Stomach (tissue), 4 donors: ENCODE results near the gene ARRDC4.

Source experiments
- EP300 ChIP-seq: sonication (generic); formaldehyde crosslinking; IDR thresholded peaks from one replicate; pipeline ENCODE4 v1.6.1; 2017; ENCODE audit warnings: antibody characterized with exemption
- POLR2A ChIP-seq, 4 donors: fragments of 450-650 bp; IDR thresholded peaks; one replicate each; pipeline ENCODE4 v1.6.1; 2016; ENCODE audit warnings: antibody characterized with exemption in 4 of 4, control low read depth in 2 of 4, mild to moderate bottlenecking in 1 of 4, moderate library complexity in 1 of 4
- TF ChIP-seq, protein P1 (sequence below), 7 experiments: fragments of 450-650 bp in 4 of 7; fragments of 200-600 bp in 3 of 7; sonication (generic) in 3 of 7; IDR thresholded peaks; one replicate each; pipeline ENCODE4 v1.5.1; 2016 to 2019; ENCODE audit warnings: antibody characterized with exemption in 7 of 7, control low read depth in 2 of 7, mild to moderate bottlenecking in 1 of 7

DNA sequence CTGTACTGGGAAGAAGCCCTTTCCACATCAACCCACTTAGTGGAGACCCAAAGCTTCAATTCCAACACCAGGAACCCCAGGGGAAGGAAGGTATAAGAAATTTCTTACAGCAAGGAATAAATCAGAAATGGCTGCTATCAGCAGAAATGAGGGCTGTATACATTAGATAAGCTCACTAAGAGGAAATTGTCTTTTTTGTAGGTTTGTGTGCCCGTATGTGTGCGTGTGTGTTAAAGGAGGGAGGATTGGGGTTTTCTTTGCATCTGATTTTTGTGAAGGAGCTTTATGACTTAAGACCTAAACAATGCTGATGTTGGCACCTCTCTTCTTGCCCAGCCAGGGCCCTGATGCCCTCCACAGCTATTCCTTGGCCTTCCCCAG lies 18.6 kb downstream of the ARRDC4 start:
- TF ChIP-seq, protein P1, sequence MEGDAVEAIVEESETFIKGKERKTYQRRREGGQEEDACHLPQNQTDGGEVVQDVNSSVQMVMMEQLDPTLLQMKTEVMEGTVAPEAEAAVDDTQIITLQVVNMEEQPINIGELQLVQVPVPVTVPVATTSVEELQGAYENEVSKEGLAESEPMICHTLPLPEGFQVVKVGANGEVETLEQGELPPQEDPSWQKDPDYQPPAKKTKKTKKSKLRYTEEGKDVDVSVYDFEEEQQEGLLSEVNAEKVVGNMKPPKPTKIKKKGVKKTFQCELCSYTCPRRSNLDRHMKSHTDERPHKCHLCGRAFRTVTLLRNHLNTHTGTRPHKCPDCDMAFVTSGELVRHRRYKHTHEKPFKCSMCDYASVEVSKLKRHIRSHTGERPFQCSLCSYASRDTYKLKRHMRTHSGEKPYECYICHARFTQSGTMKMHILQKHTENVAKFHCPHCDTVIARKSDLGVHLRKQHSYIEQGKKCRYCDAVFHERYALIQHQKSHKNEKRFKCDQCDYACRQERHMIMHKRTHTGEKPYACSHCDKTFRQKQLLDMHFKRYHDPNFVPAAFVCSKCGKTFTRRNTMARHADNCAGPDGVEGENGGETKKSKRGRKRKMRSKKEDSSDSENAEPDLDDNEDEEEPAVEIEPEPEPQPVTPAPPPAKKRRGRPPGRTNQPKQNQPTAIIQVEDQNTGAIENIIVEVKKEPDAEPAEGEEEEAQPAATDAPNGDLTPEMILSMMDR (IDR thresholded peaks at IDR 0.05): no peak
- no peak for TF ChIP-seq POLR2A (IDR thresholded peaks at IDR 0.05)
- no peak for TF ChIP-seq EP300
